K562 (cell line): ENCODE measurements around the gene OLR1. TPM values are rescaled to one million over a fixed set of nuclear protein-coding genes. Genes with fewer than 3 reads are reported as not detected.

Source experiments
- ATAC-seq: fragments of 200-7000 bp; cut with Tn5 transposase; 3 replicates; pipeline ENCODE4 v1.9.1; 2020; ENCODE audit warnings: moderate library complexity
- BruUV-seq: library from RNA; stranded (reverse); fragments of 400-500 nt; replicated peaks from 2 replicates; lab custom pipeline; 2021; lab: Mats Ljungman, UMichigan
- CTCF ChIA-PET: fragments of 300-600 bp; formaldehyde crosslinking; extraction: SDS; loops from one replicate; lab custom pipeline; 2021; ENCODE audit warnings: low intra/inter-chr PET ratio; lab: Yijun Ruan, JAX
- POLR2A ChIA-PET: fragments of 300-600, 350-650 bp; sonication (Branson Sonifier 250); formaldehyde crosslinking; extraction: SDS; loops from one replicate; lab custom pipeline; 2021; ENCODE audit warnings: antibody characterized with exemption, inconsistent platforms; lab: Yijun Ruan, JAX
- DNase-seq, 4 experiments: peaks; one replicate each; pipeline versions ENCODE4 v3.0.0 to v3.0.0-alpha.2; 2011 to 2018; ENCODE audit warnings: low spot score in 3 of 4, mixed read lengths in 3 of 4; ENCODE audit errors: extremely low read depth in 1 of 4
- FAIRE-seq: peaks from 2 replicates; lab custom pipeline; 2011; peaks lifted over from hg19 to GRCh38; lab: Jason Lieb, UNC
- H2AFZ ChIP-seq: 2 replicates; pipeline ENCODE4 v1.6.0; 2011; ENCODE audit warnings: low read depth, low read length, control low read depth, inconsistent platforms
- H3K27ac ChIP-seq: fragments of 200-600 bp; 3 replicates; pipeline ENCODE4 v1.8.0; 2011; ENCODE audit warnings: low read depth, mild to moderate bottlenecking, control low read depth, inconsistent platforms, low read length, moderate library complexity, mixed read lengths; ENCODE audit errors: extremely low read depth
- H3K27me3 ChIP-seq, 2 experiments: fragments of 300-600 bp in 1 of 2; 2 replicates in 1 of 2; 3 replicates in 1 of 2; pipeline versions ENCODE4 v1.6.0 to v1.8.0; 2011; ENCODE audit warnings: inconsistent platforms in 2 of 2, low read length in 2 of 2, mild to moderate bottlenecking in 1 of 2, mixed read lengths in 1 of 2, moderate library complexity in 1 of 2; ENCODE audit not compliant: control insufficient read depth in 2 of 2, insufficient read depth in 2 of 2
- H3K36me3 ChIP-seq: fragments of 300-600 bp; 3 replicates; pipeline ENCODE4 v1.8.0; 2011; ENCODE audit warnings: mild to moderate bottlenecking, low read length, inconsistent platforms; ENCODE audit not compliant: control insufficient read depth, insufficient read depth
- H3K4me1 ChIP-seq, 2 experiments: fragments of 200-600 bp in 1 of 2; replicated peaks in 1 of 2; 2 replicates in 1 of 2; 3 replicates in 1 of 2; pipeline versions ENCODE4 v1.5.1 to v1.8.0; 2011; ENCODE audit warnings: inconsistent platforms in 2 of 2, low read length in 2 of 2, mild to moderate bottlenecking in 1 of 2, mixed read lengths in 1 of 2, moderate library complexity in 1 of 2; ENCODE audit not compliant: control insufficient read depth in 2 of 2, insufficient read depth in 2 of 2
- H3K4me2 ChIP-seq: 2 replicates; pipeline ENCODE4 v1.6.1; 2011; ENCODE audit warnings: low read length, control low read depth, inconsistent platforms, mixed read lengths; ENCODE audit not compliant: insufficient read depth
- H3K4me3 ChIP-seq: fragments of 200-600 bp; sonication (generic), shearing (Covaris generic); 2 replicates; pipeline ENCODE4 v1.5.1; 2016; ENCODE audit warnings: control low read depth, inconsistent platforms
- H3K79me2 ChIP-seq: fragments of 200-600 bp; 3 replicates; pipeline ENCODE4 v1.8.0; 2011; ENCODE audit warnings: low read length, inconsistent platforms; ENCODE audit not compliant: control insufficient read depth, insufficient read depth
- H3K9ac ChIP-seq, 2 experiments: 2 replicates each; pipeline versions ENCODE4 v1.6.0 to v1.6.1; 2011; ENCODE audit warnings: low read depth in 2 of 2, low read length in 2 of 2, control low read depth in 1 of 2, inconsistent platforms in 1 of 2, mild to moderate bottlenecking in 1 of 2, mixed read lengths in 1 of 2; ENCODE audit not compliant: insufficient read depth in 1 of 2
- H3K9me1 ChIP-seq: one replicate; pipeline ENCODE4 v1.6.0; 2011; ENCODE audit warnings: inconsistent platforms, mild to moderate bottlenecking, low read length, moderate library complexity; ENCODE audit not compliant: control insufficient read depth, insufficient read depth
- H3K9me3 ChIP-seq: replicated peaks from 2 replicates; pipeline ENCODE4 v1.5.1; 2011; ENCODE audit warnings: low read depth, low read length, inconsistent platforms; ENCODE audit not compliant: control insufficient read depth, insufficient read depth
- H4K20me1 ChIP-seq: replicated peaks from 2 replicates; pipeline ENCODE4 v1.6.1; 2011; ENCODE audit warnings: low read length, inconsistent platforms, mixed read lengths; ENCODE audit not compliant: control insufficient read depth, insufficient read depth
- ATF7 ChIP-seq: fragments of 450-650 bp; IDR thresholded peaks from 2 replicates; pipeline ENCODE4 v1.7.1; 2014; ENCODE audit warnings: mild to moderate bottlenecking, moderate library complexity
- CSDE1 ChIP-seq, 2 experiments: fragments of 450-650 bp; IDR thresholded peaks; 2 replicates each; pipeline ENCODE4 v1.6.1; 2016; ENCODE audit warnings: mild to moderate bottlenecking in 1 of 2
- L3MBTL2 ChIP-seq: fragments of 450-650 bp; IDR thresholded peaks from 2 replicates; pipeline ENCODE4 v1.6.1; 2016; ENCODE audit warnings: mild to moderate bottlenecking, moderate library complexity
- NEUROD1 ChIP-seq: fragments of 150-350 bp; IDR thresholded peaks from 2 replicates; pipeline ENCODE4 v1.6.1; 2014; ENCODE audit warnings: borderline replicate concordance, low read length, low read depth; ENCODE audit not compliant: partially characterized antibody
- SMARCB1 ChIP-seq: IDR thresholded peaks from 2 replicates; pipeline ENCODE4 v1.6.1; 2011; ENCODE audit warnings: improper control_type of control experiment, low read depth; ENCODE audit not compliant: insufficient read length
- SRF ChIP-seq, 2 experiments: fragments of 250-450, 450-650 bp in 1 of 2; sonication (Bioruptor Pico) in 1 of 2; sonication (generic) in 1 of 2; formaldehyde crosslinking; IDR thresholded peaks; 2 replicates each; pipeline versions ENCODE4 v1.5.0 to v1.5.1; 2020 to 2022; ENCODE audit warnings: mild to moderate bottlenecking in 1 of 2, missing genetic modification reagents in 1 of 2
- U2AF2 ChIP-seq: fragments of 200-400 bp; formaldehyde crosslinking; optimal IDR thresholded peaks from 2 replicates; pipeline ENCODE3; 2017; ENCODE audit warnings: low read depth, mild to moderate bottlenecking, low read length
- ZFPM2 ChIP-seq: fragments of 250-450 bp; sonication (Bioruptor Pico); IDR thresholded peaks from 2 replicates; pipeline ENCODE4 v1.5.1; 2022; ENCODE audit warnings: mild to moderate bottlenecking
- WGBS: fragments of 100-300 bp; shearing (Covaris generic); methylation state at CpG from one replicate; pipeline ENCODE4 v1.1.6; 2016; ENCODE audit warnings: low coverage, mixed read lengths; ENCODE audit not compliant: insufficient coverage; ENCODE audit errors: missing lambda C conversion rate; 5-methylcytosine and 5-hydroxymethylcytosine counted together
- in situ Hi-C: fragments of 300-500 bp; cut with MboI; formaldehyde crosslinking; loops from 4 replicates; pipeline ENCODE4 v1.15.0; 2018; ENCODE audit warnings: inconsistent platforms, mixed read lengths
- intact Hi-C: fragments of 100-400 bp; cut with micrococcal nuclease; formaldehyde crosslinking; loops from 2 replicates; pipeline ENCODE4 v1.14.2; 2022
- polyA plus RNA-seq, 8 experiments: library from polyadenylated mRNA; depleted of rRNA in 4 of 8; stranded (reverse) in 5 of 8; unstranded in 3 of 8; fragments of >200 nt; fragmentation: Nextera tagmentation in 2 of 8; fragmentation: Illumina TruSeq in 1 of 8; extraction: Ambion mirVana in 2 of 8; extraction: Trizol in 1 of 8; gene quantifications; 2 replicates each; pipeline versions ENCODE4 v1.2.1 to v1.2.3, GENCODE V29; 2011 to 2014; ENCODE audit warnings: inconsistent platforms in 1 of 8, missing spikeins in 1 of 8
- total RNA-seq, 7 experiments: library from RNA; depleted of rRNA in 6 of 7; stranded (reverse); fragments of >200 nt in 6 of 7; fragmentation: Illumina TruSeq in 2 of 7; extraction: Trizol in 2 of 7; gene quantifications; 2 replicates each; pipeline versions ENCODE4 v1.2.1 to v1.2.3, GENCODE V29; 2011 to 2021; ENCODE audit warnings: low replicate concordance in 1 of 7
- TF ChIP-seq, protein P1 (sequence below), 2 experiments: IDR thresholded peaks; 2 replicates each; pipeline ENCODE4 v1.6.1; 2011; ENCODE audit warnings: borderline replicate concordance in 1 of 2, control low read depth in 1 of 2, low read depth in 1 of 2, low read length in 1 of 2, mild to moderate bottlenecking in 1 of 2, mixed read lengths in 1 of 2, moderate library complexity in 1 of 2; ENCODE audit not compliant: insufficient read depth in 1 of 2, insufficient read length in 1 of 2, poor library complexity in 1 of 2, severe bottlenecking in 1 of 2; ENCODE audit errors: extremely low read depth in 1 of 2
- TF ChIP-seq, protein P2 (sequence below), 3 experiments: IDR thresholded peaks in 2 of 3; conservative IDR thresholded peaks in 1 of 3; 2 replicates each; pipeline ENCODE4 v1.5.1; 2011 to 2012; ENCODE audit warnings: low read length in 3 of 3, mild to moderate bottlenecking in 3 of 3, control low read depth in 2 of 3, improper control_type of control experiment in 1 of 3, inconsistent platforms in 1 of 3, low read depth in 1 of 3, mixed read lengths in 1 of 3, moderate library complexity in 1 of 3; ENCODE audit not compliant: insufficient read depth in 2 of 3

OLR1 gene
- total and polyA plus RNA-seq, 9 of the 15 experiments (the other 6 are each of a cell fraction or from before 2014, with no cell fraction given), result not detected

DNA sequence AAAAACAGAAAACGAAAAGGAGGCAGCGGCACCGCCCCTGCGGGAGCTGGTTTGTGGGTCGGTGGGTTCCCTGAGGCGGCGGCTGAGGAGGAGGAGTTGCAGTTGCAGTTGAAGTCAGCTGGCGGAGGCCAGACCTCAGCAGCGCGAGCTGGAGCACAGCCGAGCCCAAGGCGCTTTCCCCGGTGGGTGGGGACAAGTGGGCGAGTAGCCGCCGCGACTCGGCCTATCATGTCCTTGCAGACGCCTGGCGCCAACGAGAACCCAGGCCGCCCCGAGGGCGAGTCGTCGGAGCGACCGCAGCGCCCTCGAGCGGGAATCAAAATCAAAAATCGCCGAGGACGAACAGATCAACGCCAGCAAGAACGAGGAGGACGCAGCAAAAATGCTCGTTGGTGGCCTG, 60.5 kb downstream of the OLR1 start:
- BruUV-seq, result no TSS peak
- Histone ChIP-seq H3K9me3 (no peaks in the 10 kb centered on the region), H3K27ac (no peak overlapping the region), H3K9me1 (no peaks in the 10 kb centered on the region), H3K27me3 (no peaks in the 10 kb centered on the region; a peak in 2 of 5 replicates), H3K4me3 (no peak overlapping the region), H2AFZ (peak overlapping the region; percentile 12; the same call in 1 of the 2 replicates), H3K4me2 (no peak overlapping the region), H3K9ac (peak overlapping the region in 1 of 2 experiments; percentile 35; a peak in 1 of 4 replicates), H3K4me1 (peaks cover 0 to 5% of the 10 kb centered on the region in 2 experiments; a peak in 2 of 5 replicates), H3K79me2 (no peaks in the 10 kb centered on the region), H4K20me1 (no peaks in the 10 kb centered on the region), H3K36me3 (no peaks in the 10 kb centered on the region)
- in situ Hi-C loops (no loop called here), intact Hi-C loops (no loop called here)
- no peak for TF ChIP-seq SRF (CRISPR knock-in tag; IDR thresholded peaks at IDR 0.05)
- no peak for TF ChIP-seq CSDE1 (IDR thresholded peaks at IDR 0.05)
- 0 out of 2 replicates have a peak, but pooled peaks have one; percentile 15 for TF ChIP-seq L3MBTL2
- TF ChIP-seq, protein P1, sequence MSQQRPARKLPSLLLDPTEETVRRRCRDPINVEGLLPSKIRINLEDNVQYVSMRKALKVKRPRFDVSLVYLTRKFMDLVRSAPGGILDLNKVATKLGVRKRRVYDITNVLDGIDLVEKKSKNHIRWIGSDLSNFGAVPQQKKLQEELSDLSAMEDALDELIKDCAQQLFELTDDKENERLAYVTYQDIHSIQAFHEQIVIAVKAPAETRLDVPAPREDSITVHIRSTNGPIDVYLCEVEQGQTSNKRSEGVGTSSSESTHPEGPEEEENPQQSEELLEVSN (IDR thresholded peaks at IDR 0.05; ENCODE audit: borderline replicate concordance in 1 of 2, extremely low read depth in 1 of 2, insufficient read depth in 1 of 2, insufficient read length in 1 of 2, low read depth in 1 of 2, low read length in 1 of 2, poor library complexity in 1 of 2, severe bottlenecking in 1 of 2), result peak in 1 of 2 experiments; percentile 56
- TF ChIP-seq, protein P2, sequence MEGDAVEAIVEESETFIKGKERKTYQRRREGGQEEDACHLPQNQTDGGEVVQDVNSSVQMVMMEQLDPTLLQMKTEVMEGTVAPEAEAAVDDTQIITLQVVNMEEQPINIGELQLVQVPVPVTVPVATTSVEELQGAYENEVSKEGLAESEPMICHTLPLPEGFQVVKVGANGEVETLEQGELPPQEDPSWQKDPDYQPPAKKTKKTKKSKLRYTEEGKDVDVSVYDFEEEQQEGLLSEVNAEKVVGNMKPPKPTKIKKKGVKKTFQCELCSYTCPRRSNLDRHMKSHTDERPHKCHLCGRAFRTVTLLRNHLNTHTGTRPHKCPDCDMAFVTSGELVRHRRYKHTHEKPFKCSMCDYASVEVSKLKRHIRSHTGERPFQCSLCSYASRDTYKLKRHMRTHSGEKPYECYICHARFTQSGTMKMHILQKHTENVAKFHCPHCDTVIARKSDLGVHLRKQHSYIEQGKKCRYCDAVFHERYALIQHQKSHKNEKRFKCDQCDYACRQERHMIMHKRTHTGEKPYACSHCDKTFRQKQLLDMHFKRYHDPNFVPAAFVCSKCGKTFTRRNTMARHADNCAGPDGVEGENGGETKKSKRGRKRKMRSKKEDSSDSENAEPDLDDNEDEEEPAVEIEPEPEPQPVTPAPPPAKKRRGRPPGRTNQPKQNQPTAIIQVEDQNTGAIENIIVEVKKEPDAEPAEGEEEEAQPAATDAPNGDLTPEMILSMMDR (IDR thresholded peaks at IDR 0.05 in 2 of 3, conservative IDR thresholded peaks at IDR 0.05 in 1 of 3; ENCODE audit: insufficient read depth in 2 of 3, low read depth in 1 of 3, low read length in 3 of 3), result peak in 1 of 3 experiments; percentile 16; a peak in 1 of 6 replicates
- TF ChIP-seq U2AF2, result no peak
- no peak for TF ChIP-seq ZFPM2 (CRISPR knock-in tag)
- TF ChIP-seq SMARCB1, result no peak
- TF ChIP-seq NEUROD1, result no peak
- no peak for TF ChIP-seq ATF7
- ChIA-PET POLR2A (no interaction called here), CTCF (interaction anchor here (0.6 kb wide), 1 partner anchor 66 kb away, joined by 3 read pairs; no protein-coding TSS in a partner anchor)
- WGBS, result 8% methylated on average over 21 of the region's 38 CpGs
- no peak for FAIRE-seq
- peak; percentile 86 for ATAC-seq
- peak; percentile 8 to 63 (median 23) for DNase-seq
